ENCODE results near the gene OPTC.

Gene OPTC

GRCh38 chr1:203544485-203544884, 50.5 kb downstream of the OPTC start:
- DNase-seq (ENCODE audit: low read depth in 2 of 2): no peak
- TF ChIP-seq CTCF (IDR thresholded peaks at IDR 0.05; ENCODE audit: low read depth, low read length): no peak
- no peak overlapping the region for H3K4me3 ChIP-seq (replicated peaks in 1 of 2; ENCODE audit: low read depth in 2 of 2, low read length in 2 of 2)

DNA sequence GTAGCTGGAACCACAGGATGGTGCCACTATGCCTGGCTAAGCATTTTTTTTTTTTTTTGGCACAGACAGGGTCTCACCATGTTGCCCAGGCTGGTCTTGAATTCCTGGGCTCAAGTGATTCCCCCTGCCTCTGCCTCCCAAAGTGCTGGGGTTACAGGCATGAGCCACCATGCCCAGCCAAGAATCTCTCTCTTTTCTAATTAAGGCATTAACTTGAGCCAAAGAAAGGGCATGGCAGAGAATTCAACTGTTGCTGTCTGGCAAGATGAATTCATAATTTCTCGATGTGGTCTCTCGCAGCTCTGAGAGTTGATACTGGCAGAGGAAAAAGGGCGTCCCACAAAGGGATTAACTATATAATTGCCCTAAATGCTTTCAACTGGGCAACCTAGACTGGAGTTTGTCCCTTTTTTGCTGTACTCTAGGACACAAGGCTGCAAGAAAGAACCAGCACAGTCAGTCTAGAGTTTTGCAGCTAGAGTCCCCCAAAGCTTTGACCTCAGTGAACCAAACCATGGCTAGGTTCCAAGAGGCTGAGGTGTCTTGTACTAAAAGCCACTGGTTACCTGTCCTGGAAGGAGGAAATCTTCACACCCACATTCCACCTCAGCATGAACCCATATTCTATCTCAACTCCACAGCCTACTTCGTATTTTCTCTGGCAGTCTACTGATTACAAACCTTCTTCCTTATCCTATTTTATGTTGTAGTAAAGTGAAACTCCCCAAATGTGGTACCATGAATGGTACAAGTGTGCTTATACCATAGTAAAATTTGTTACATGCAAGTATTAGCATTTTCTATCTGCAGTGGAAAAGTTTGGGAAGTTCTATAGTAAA, 51.2 kb downstream of the OPTC start:
- no peak for DNase-seq (ENCODE audit: low read depth in 2 of 2)
- TF ChIP-seq CTCF (IDR thresholded peaks at IDR 0.05; ENCODE audit: low read depth, low read length): no peak
- no peak overlapping the region for H3K4me3 ChIP-seq (replicated peaks in 1 of 2; ENCODE audit: low read depth in 2 of 2, low read length in 2 of 2)

DNA sequence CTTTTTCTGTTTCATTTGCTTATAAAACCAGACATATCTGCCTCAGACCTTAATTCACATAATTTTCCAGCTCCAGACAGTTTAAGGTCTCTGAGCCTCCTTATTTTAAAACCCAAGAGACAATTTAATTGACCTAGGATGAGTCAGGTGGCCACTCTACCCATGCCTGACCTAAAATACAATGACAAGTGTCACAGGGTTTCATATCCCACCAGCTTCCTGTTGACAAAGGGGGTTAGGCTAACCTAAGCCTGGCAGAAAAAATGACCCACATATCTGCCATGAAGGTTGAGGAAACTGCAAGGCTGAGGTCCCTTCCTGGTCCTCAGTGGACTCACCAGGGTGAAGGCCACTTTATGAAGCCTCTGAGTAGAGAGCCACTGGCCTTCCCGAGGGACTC, 52.3 kb downstream of the OPTC start:
- no peak for DNase-seq (ENCODE audit: low read depth in 2 of 2)
- no peak overlapping the region for H3K4me3 ChIP-seq (replicated peaks in 1 of 2; ENCODE audit: low read depth in 2 of 2, low read length in 2 of 2)
- TF ChIP-seq CTCF (IDR thresholded peaks at IDR 0.05; ENCODE audit: low read depth, low read length): no peak

DNA sequence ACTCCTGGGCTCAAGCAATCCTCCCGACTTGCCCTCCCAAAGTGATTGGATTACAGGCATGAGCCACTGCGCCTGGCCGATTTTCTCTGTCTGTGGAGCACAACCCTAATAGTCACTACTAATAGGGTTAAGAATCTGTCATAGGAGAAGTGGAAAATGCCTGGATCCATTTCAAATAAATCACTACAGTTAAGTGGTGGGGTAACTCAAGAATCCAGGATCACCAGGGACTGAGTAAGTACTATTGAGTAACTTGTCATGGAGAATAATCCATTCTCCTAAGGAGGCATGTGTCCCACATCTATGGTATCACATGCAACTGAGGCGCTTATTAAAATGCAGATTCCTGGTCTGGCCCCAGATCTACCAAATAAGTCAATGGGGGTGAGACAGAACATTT, 53.2 kb downstream of the OPTC start:
- DNase-seq (ENCODE audit: low read depth in 2 of 2): no peak
- H3K4me3 ChIP-seq (replicated peaks in 1 of 2; ENCODE audit: low read depth in 2 of 2, low read length in 2 of 2): no peak overlapping the region
- no peak for TF ChIP-seq CTCF (IDR thresholded peaks at IDR 0.05; ENCODE audit: low read depth, low read length)

- TF ChIP-seq CTCF (IDR thresholded peaks at IDR 0.05; ENCODE audit: low read depth, low read length): no peak
- no peak overlapping the region for H3K4me3 ChIP-seq (replicated peaks in 1 of 2; ENCODE audit: low read depth in 2 of 2, low read length in 2 of 2)
- DNase-seq (ENCODE audit: low read depth in 2 of 2): no peak
Measured at GRCh38 chr1:203547771-203548421, 53.9 kb downstream of the OPTC start.

GRCh38 chr1:203548892-203549291, 54.9 kb downstream of the OPTC start:
- H3K4me3 ChIP-seq (replicated peaks in 1 of 2; ENCODE audit: low read depth in 2 of 2, low read length in 2 of 2): no peak overlapping the region
- TF ChIP-seq CTCF (IDR thresholded peaks at IDR 0.05; ENCODE audit: low read depth, low read length): no peak
- peak; percentile 52 to 54 for DNase-seq (ENCODE audit: low read depth in 2 of 2)

All from cardiac fibroblast (primary cell).